ENCODE results near the gene B4GALT3.

DNA sequence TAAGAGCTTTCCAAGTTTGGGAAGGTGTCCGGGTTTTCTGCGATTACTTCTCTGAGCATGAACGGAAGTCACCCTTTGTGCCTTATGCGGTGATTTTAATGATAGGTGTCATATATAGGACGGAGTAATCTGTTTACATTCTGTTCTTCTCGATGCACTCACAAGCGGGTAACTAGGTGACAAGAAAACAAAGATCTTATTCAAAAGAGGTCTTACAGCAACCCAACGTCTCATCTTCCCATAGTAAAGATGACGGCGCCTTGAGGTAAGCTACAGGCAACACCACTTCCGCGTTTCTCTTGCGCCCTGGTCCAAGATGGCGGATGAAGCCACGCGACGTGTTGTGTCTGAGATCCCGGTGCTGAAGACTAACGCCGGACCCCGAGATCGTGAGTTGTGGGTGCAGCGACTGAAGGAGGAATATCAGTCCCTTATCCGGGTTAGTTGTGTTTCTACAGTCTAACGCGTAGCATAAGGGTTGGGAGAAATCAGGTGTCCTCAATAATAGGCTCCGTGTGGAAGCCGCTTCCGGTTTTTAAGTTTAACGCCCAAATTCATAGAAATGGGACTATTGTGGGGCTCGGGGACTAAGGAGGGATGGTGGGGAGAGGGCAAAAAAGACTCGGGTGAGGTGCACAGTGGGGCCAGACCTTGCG lies 23.5 kb downstream of the B4GALT3 start, which contains the start of gene UFC1:
- TF ChIP-seq, protein P1, sequence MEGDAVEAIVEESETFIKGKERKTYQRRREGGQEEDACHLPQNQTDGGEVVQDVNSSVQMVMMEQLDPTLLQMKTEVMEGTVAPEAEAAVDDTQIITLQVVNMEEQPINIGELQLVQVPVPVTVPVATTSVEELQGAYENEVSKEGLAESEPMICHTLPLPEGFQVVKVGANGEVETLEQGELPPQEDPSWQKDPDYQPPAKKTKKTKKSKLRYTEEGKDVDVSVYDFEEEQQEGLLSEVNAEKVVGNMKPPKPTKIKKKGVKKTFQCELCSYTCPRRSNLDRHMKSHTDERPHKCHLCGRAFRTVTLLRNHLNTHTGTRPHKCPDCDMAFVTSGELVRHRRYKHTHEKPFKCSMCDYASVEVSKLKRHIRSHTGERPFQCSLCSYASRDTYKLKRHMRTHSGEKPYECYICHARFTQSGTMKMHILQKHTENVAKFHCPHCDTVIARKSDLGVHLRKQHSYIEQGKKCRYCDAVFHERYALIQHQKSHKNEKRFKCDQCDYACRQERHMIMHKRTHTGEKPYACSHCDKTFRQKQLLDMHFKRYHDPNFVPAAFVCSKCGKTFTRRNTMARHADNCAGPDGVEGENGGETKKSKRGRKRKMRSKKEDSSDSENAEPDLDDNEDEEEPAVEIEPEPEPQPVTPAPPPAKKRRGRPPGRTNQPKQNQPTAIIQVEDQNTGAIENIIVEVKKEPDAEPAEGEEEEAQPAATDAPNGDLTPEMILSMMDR (IDR thresholded peaks at IDR 0.05) = peak in 1 of 7 experiments; percentile 6
- TF ChIP-seq POLR2A (IDR thresholded peaks at IDR 0.05) = peak in 2 of 3 donors; percentile 82 to 91
